Activated CD4-positive, alpha-beta T cell treated with anti-CD3 and anti-CD28 coated beads, Interleukin-2, amount 50 U/mL, for 4 hours (primary cell): Measurements from ENCODE around the gene RB1.

Experiments
- DNase-seq, 2 experiments: peaks; one replicate each; pipeline ENCODE4 v3.0.0-alpha.2; 2020

Gene RB1

GRCh38 chr13:48457578-48458242 lies 154.2 kb downstream of the RB1 start:
- no peak for DNase-seq

- no peak for DNase-seq
Observed at GRCh38 chr13:48475230-48475629, 171.7 kb downstream of the RB1 start.

- no peak for DNase-seq
Observed at GRCh38 chr13:48476215-48476614, 172.7 kb downstream of the RB1 start.

DNA sequence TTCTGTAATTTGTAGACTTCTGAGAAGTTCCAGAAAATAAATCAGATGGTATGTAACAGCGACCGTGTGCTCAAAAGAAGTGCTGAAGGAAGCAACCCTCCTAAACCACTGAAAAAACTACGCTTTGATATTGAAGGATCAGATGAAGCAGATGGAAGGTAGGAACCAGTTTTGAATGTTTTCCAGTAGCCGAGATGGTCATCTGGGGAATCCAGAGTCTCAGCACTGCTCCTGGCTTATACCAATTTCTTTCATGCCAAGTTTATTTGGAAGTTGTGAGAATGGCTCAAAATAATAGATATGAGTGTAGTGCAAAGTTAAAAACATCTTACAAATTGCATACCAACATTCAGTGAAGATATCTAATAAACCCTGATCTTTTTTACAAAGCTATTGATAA lies 173.1 kb downstream of the RB1 start:
- DNase-seq, result no peak

DNA sequence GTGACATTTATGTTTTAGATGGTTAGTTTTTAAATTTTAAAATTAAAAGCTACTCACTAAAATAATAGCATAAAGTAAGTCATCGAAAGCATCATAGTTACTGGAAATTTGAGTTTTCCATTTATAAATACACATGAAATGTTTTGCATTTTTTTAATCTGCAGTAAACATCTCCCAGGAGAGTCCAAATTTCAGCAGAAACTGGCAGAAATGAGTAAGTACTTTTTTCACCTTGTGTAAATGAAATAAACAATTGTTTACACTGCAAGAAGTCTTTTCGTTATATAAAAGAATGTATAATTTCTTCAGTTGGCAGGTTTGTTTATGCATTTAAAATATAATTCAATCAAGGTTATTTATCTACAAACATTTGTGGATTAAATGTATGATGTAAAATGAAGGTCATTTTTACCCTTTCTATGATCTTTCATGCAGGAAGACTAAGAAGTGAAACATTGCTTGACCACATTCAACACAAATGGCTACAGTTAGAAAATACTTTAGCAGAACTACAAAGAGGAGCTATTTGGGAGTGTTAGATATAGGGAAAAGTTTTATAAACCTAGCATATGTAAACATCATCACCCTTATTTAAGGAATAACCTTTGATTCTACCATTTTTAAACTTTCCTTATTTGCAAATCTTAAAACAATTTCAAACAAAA lies 173.8 kb downstream of the RB1 start:
- DNase-seq, result no peak

GRCh38 chr13:48478391-48478790 lies 174.8 kb downstream of the RB1 start:
- no peak for DNase-seq

DNA sequence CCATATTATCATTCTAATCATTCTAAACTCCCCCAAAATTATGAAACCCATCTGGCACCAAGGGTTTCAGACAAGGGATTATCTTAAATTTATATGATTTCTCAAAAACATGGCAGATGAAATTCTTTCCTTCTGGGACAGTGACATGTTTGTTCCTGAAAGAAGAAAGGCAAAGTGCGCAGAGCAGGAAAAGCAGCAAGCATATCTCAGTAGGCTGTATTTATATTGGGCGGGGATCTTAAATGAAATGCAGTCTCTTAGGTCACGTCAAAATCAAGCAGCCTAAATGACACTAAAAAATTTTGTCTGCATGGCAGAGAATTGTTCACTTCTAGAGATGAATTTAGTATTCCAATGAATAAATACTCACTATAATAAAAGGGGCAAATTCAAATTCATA lies 180.0 kb downstream of the RB1 start:
- DNase-seq, result no peak

GRCh38 chr13:48485432-48485831 lies 181.9 kb downstream of the RB1 start:
- DNase-seq, result no peak

GRCh38 chr13:48486362-48486761 lies 182.8 kb downstream of the RB1 start:
- no peak for DNase-seq

- DNase-seq, result no peak
Observed at GRCh38 chr13:48486836-48487235, 183.3 kb downstream of the RB1 start.

DNA sequence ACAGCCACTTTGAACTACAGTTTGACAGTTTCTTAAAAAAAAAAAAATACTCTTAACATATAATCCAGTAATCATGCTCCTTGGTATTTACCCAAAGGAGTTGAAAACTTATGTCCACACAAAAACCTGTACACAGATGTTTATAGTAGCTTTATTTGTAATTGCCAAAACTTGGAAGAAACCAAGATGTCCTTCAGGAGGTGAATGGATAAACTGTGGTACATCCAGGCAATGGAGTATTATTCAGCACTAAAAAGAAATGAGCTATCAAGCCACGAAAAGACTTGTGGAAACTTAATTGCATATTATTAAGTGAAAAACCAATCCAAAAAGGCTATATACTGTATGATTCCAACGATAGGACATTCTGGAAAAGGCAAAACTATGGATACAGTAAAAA lies 184.4 kb downstream of the RB1 start:
- no peak for DNase-seq

GRCh38 chr13:48488995-48489394 lies 185.4 kb downstream of the RB1 start:
- no peak for DNase-seq

GRCh38 chr13:48489666-48490065 lies 186.1 kb downstream of the RB1 start:
- no peak for DNase-seq

GRCh38 chr13:48490241-48490640 lies 186.7 kb downstream of the RB1 start:
- no peak for DNase-seq

DNA sequence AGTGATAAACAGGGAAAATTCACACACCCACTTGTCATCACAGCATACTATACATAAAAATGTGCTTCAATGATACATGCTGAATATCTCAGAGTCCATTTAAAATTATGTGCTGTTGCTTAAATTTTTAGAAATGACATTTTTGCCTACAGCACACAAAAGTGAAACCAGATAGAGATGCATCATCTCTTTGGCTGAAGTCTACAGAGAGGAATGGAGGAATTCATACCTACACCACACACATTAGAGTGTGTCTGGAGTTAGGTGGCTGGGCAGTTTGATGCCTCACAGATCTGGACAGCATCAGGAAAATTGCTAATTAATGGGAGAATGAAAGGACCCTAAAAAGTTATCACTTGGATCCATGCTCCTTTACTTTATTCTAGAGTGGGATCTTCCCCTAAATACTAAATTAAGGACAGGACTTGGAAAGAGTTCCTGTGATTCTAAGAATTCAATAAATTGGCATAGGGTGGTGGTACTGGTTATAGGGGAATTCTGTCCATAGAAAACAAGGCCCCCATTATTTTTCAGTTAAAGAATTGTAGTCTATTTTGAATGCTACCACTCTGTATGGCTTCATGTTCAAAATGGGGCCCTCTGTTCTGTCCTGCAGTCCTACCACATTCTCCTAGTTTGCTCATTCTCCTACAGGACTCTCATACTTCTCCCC lies 188.0 kb downstream of the RB1 start:
- DNase-seq, result no peak

- DNase-seq, result no peak
Observed at GRCh38 chr13:48492096-48492440, 188.5 kb downstream of the RB1 start.

DNA sequence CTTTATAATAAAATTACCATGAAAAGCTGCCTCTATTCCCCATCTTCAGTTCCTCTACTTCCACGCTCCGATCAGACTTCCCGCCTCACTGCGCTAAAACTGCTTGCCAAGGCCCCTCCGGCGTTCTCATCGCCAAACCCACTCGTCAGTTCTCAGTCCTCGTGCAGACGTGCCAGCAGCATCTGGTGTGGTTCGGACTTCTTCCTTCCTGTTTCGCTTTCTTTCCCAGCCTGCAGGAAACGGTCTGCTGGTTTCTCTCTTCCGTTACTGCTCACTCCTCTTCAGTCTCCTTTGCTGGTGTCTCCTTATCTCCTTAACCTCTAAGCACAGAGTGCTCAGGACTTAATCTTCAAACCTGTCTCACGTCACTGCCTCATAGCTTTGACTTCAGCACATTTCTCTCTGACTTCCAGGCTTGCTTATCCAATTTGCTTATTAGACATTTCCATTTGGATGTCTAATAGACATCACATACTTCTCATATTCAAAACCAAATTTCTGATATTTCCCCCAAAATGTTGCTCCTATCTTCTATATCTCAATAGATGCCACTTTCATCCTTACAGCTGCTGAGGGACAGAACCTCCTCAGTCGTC lies 189.0 kb downstream of the RB1 start:
- DNase-seq, result peak; percentile 35 to 44

GRCh38 chr13:48493066-48493765 lies 189.7 kb downstream of the RB1 start:
- DNase-seq, result no peak

DNA sequence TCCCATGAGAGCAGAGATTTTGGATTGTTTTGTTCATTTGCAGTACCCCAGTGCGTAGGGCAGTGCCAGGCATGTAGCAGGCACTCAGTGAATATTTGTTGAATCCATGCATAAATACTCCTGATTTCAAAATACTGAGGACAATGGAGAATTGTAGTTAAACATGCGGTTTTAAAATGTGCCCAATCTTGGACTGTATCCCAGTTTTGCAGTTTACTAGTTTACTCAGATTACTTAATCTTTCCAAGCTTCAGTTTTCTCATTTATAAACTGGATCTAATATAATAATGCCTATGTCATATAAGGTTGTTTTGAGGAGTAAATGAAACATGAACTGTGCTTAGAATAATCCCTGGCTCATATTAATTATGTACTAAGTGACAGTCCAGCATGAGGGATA lies 190.3 kb downstream of the RB1 start:
- no peak for DNase-seq

GRCh38 chr13:48494874-48495273 lies 191.3 kb downstream of the RB1 start:
- no peak for DNase-seq

DNA sequence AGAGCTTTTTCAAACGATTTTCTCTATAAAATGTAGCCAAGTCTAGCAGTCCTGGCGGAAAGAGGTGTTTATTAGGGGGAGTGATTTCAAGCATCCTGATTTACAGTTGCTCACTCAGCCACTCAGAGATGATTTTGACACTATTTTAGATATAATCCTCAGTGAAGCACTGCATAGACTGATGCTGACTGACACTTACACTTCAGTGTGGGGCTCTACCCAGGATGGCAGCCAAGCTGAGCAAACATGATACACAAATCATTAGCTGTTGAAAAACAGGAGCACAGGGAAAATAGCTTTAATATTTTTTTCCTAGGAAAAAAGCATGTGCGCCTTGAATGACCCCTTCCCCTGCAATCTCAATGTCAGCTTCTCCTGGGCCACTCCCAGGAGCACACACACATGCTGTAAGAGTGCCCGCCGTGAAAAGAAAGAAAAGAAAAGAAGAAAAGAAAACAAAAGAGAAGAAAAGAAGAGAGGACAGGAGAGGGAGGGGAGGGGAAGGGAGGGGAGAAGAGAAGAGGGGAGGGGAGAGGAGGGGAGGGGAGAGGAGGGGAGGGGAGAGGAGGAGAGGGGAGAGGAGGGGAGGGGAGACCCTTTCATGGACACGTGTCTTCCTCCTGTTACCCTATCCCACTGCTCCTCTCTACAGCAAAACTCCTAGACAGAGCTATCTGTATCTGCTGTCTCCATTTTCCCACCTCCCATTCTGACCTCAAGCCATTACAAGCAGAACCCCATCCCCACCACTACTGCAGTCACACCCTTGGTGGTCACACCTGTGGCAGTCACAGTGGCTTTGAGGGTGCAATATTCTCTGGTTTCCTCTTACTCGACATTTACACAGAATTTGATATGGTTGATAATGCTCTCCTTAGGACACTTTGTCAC lies 193.0 kb downstream of the RB1 start:
- DNase-seq, result no peak

GRCh38 chr13:48497669-48498068 lies 194.1 kb downstream of the RB1 start:
- DNase-seq, result no peak
